K562 (cell line): ENCODE measurements around the gene SLC4A2. TPM values are rescaled to one million over a fixed set of nuclear protein-coding genes. Genes with fewer than 3 reads are reported as not detected.

Experiments
- ATAC-seq: fragments of 200-7000 bp; cut with Tn5 transposase; 3 replicates; pipeline ENCODE4 v1.9.1; 2020; ENCODE audit warnings: moderate library complexity
- BruUV-seq: library from RNA; stranded (reverse); fragments of 400-500 nt; replicated peaks from 2 replicates; lab custom pipeline; 2021; lab: Mats Ljungman, UMichigan
- CTCF ChIA-PET: fragments of 300-600 bp; formaldehyde crosslinking; extraction: SDS; loops from one replicate; lab custom pipeline; 2021; ENCODE audit warnings: low intra/inter-chr PET ratio; lab: Yijun Ruan, JAX
- POLR2A ChIA-PET: fragments of 300-600, 350-650 bp; sonication (Branson Sonifier 250); formaldehyde crosslinking; extraction: SDS; loops from one replicate; lab custom pipeline; 2021; ENCODE audit warnings: antibody characterized with exemption, inconsistent platforms; lab: Yijun Ruan, JAX
- DNase-seq, 4 experiments: peaks; one replicate each; pipeline versions ENCODE4 v3.0.0 to v3.0.0-alpha.2; 2011 to 2018; ENCODE audit warnings: low spot score in 3 of 4, mixed read lengths in 3 of 4; ENCODE audit errors: extremely low read depth in 1 of 4
- FAIRE-seq: peaks from 2 replicates; lab custom pipeline; 2011; peaks lifted over from hg19 to GRCh38; lab: Jason Lieb, UNC
- H2AFZ ChIP-seq: 2 replicates; pipeline ENCODE4 v1.6.0; 2011; ENCODE audit warnings: low read depth, low read length, control low read depth, inconsistent platforms
- H3K27ac ChIP-seq: fragments of 200-600 bp; 3 replicates; pipeline ENCODE4 v1.8.0; 2011; ENCODE audit warnings: low read depth, mild to moderate bottlenecking, control low read depth, inconsistent platforms, low read length, moderate library complexity, mixed read lengths; ENCODE audit errors: extremely low read depth
- H3K27me3 ChIP-seq, 2 experiments: fragments of 300-600 bp in 1 of 2; 2 replicates in 1 of 2; 3 replicates in 1 of 2; pipeline versions ENCODE4 v1.6.0 to v1.8.0; 2011; ENCODE audit warnings: inconsistent platforms in 2 of 2, low read length in 2 of 2, mild to moderate bottlenecking in 1 of 2, mixed read lengths in 1 of 2, moderate library complexity in 1 of 2; ENCODE audit not compliant: control insufficient read depth in 2 of 2, insufficient read depth in 2 of 2
- H3K36me3 ChIP-seq: fragments of 300-600 bp; 3 replicates; pipeline ENCODE4 v1.8.0; 2011; ENCODE audit warnings: mild to moderate bottlenecking, low read length, inconsistent platforms; ENCODE audit not compliant: control insufficient read depth, insufficient read depth
- H3K4me1 ChIP-seq, 2 experiments: fragments of 200-600 bp in 1 of 2; replicated peaks in 1 of 2; 2 replicates in 1 of 2; 3 replicates in 1 of 2; pipeline versions ENCODE4 v1.5.1 to v1.8.0; 2011; ENCODE audit warnings: inconsistent platforms in 2 of 2, low read length in 2 of 2, mild to moderate bottlenecking in 1 of 2, mixed read lengths in 1 of 2, moderate library complexity in 1 of 2; ENCODE audit not compliant: control insufficient read depth in 2 of 2, insufficient read depth in 2 of 2
- H3K4me2 ChIP-seq: 2 replicates; pipeline ENCODE4 v1.6.1; 2011; ENCODE audit warnings: low read length, control low read depth, inconsistent platforms, mixed read lengths; ENCODE audit not compliant: insufficient read depth
- H3K4me3 ChIP-seq: fragments of 200-600 bp; sonication (generic), shearing (Covaris generic); 2 replicates; pipeline ENCODE4 v1.5.1; 2016; ENCODE audit warnings: control low read depth, inconsistent platforms
- H3K79me2 ChIP-seq: fragments of 200-600 bp; 3 replicates; pipeline ENCODE4 v1.8.0; 2011; ENCODE audit warnings: low read length, inconsistent platforms; ENCODE audit not compliant: control insufficient read depth, insufficient read depth
- H3K9ac ChIP-seq, 2 experiments: 2 replicates each; pipeline versions ENCODE4 v1.6.0 to v1.6.1; 2011; ENCODE audit warnings: low read depth in 2 of 2, low read length in 2 of 2, control low read depth in 1 of 2, inconsistent platforms in 1 of 2, mild to moderate bottlenecking in 1 of 2, mixed read lengths in 1 of 2; ENCODE audit not compliant: insufficient read depth in 1 of 2
- H3K9me1 ChIP-seq: one replicate; pipeline ENCODE4 v1.6.0; 2011; ENCODE audit warnings: inconsistent platforms, mild to moderate bottlenecking, low read length, moderate library complexity; ENCODE audit not compliant: control insufficient read depth, insufficient read depth
- H3K9me3 ChIP-seq: replicated peaks from 2 replicates; pipeline ENCODE4 v1.5.1; 2011; ENCODE audit warnings: low read depth, low read length, inconsistent platforms; ENCODE audit not compliant: control insufficient read depth, insufficient read depth
- H4K20me1 ChIP-seq: replicated peaks from 2 replicates; pipeline ENCODE4 v1.6.1; 2011; ENCODE audit warnings: low read length, inconsistent platforms, mixed read lengths; ENCODE audit not compliant: control insufficient read depth, insufficient read depth
- C11orf30 ChIP-seq: fragments of 450-650 bp; IDR thresholded peaks from 2 replicates; pipeline ENCODE4 v1.6.1; 2016; ENCODE audit warnings: low read depth, mild to moderate bottlenecking
- EWSR1 ChIP-seq: fragments of 450-650 bp; IDR thresholded peaks from 2 replicates; pipeline ENCODE4 v1.6.1; 2018; ENCODE audit warnings: borderline replicate concordance, mild to moderate bottlenecking, low read depth, moderate library complexity; ENCODE audit not compliant: partially characterized antibody
- EZH2 ChIP-seq: IDR thresholded peaks from 2 replicates; pipeline ENCODE4 v1.6.1; 2012; ENCODE audit warnings: low read depth, mild to moderate bottlenecking, inconsistent platforms, low read length, borderline replicate concordance
- HMG20B ChIP-seq: fragments of 250-450 bp; sonication (Bioruptor Pico); IDR thresholded peaks from 2 replicates; pipeline ENCODE4 v1.5.0; 2021; ENCODE audit warnings: mild to moderate bottlenecking
- HOMEZ ChIP-seq: fragments of 250-450 bp; sonication (Bioruptor Pico); IDR thresholded peaks from 2 replicates; pipeline ENCODE4 v1.4.0; 2020; ENCODE audit warnings: mild to moderate bottlenecking, moderate library complexity
- KDM2B ChIP-seq: fragments of 250-450 bp; sonication (Bioruptor Pico); IDR thresholded peaks from 2 replicates; pipeline ENCODE4 v1.8.0; 2021; ENCODE audit warnings: mild to moderate bottlenecking, moderate library complexity
- LCOR ChIP-seq: sonication (generic); formaldehyde crosslinking; IDR thresholded peaks from 2 replicates; pipeline ENCODE4 v1.8.0; 2022; ENCODE audit warnings: mild to moderate bottlenecking, missing genetic modification reagents
- NR2F6 ChIP-seq: fragments of 450-650 bp; formaldehyde crosslinking; IDR thresholded peaks from 2 replicates; pipeline ENCODE4 v1.4.0; 2020; ENCODE audit warnings: mild to moderate bottlenecking
- RFX1 ChIP-seq: fragments of 450-650 bp; IDR thresholded peaks from 2 replicates; pipeline ENCODE4 v1.6.1; 2016; ENCODE audit warnings: mild to moderate bottlenecking, moderate library complexity
- SIRT6 ChIP-seq: IDR thresholded peaks from one replicate; pipeline ENCODE4 v1.6.1; 2012; ENCODE audit warnings: low read depth, mild to moderate bottlenecking, control low read depth, inconsistent platforms, low read length, moderate library complexity
- TCF7 ChIP-seq: sonication (generic); IDR thresholded peaks from 2 replicates; pipeline ENCODE4 v1.6.1; 2016; ENCODE audit warnings: antibody characterized with exemption, borderline replicate concordance
- ZC3H4 ChIP-seq: sonication (generic); formaldehyde crosslinking; IDR thresholded peaks from 2 replicates; pipeline ENCODE4 v1.9.0; 2021; ENCODE audit warnings: missing genetic modification reagents, borderline replicate concordance
- ZKSCAN1 ChIP-seq: fragments of 150-350 bp; IDR thresholded peaks from 2 replicates; pipeline ENCODE4 v1.6.1; 2016; ENCODE audit warnings: low read depth, low read length
- ZNF347 ChIP-seq: fragments of 450-650 bp; formaldehyde crosslinking; IDR thresholded peaks from 2 replicates; pipeline ENCODE4 v1.4.0; 2020; ENCODE audit warnings: low read depth, mild to moderate bottlenecking, moderate library complexity
- ZNF77 ChIP-seq: fragments of 250-450 bp; sonication (Bioruptor Pico); IDR thresholded peaks from 2 replicates; pipeline ENCODE4 v1.5.0; 2020
- WGBS: fragments of 100-300 bp; shearing (Covaris generic); methylation state at CpG from one replicate; pipeline ENCODE4 v1.1.6; 2016; ENCODE audit warnings: low coverage, mixed read lengths; ENCODE audit not compliant: insufficient coverage; ENCODE audit errors: missing lambda C conversion rate; 5-methylcytosine and 5-hydroxymethylcytosine counted together
- in situ Hi-C: fragments of 300-500 bp; cut with MboI; formaldehyde crosslinking; loops from 4 replicates; pipeline ENCODE4 v1.15.0; 2018; ENCODE audit warnings: inconsistent platforms, mixed read lengths
- intact Hi-C: fragments of 100-400 bp; cut with micrococcal nuclease; formaldehyde crosslinking; loops from 2 replicates; pipeline ENCODE4 v1.14.2; 2022
- polyA plus RNA-seq, 8 experiments: library from polyadenylated mRNA; depleted of rRNA in 4 of 8; stranded (reverse) in 5 of 8; unstranded in 3 of 8; fragments of >200 nt; fragmentation: Nextera tagmentation in 2 of 8; fragmentation: Illumina TruSeq in 1 of 8; extraction: Ambion mirVana in 2 of 8; extraction: Trizol in 1 of 8; gene quantifications; 2 replicates each; pipeline versions ENCODE4 v1.2.1 to v1.2.3, GENCODE V29; 2011 to 2014; ENCODE audit warnings: inconsistent platforms in 1 of 8, missing spikeins in 1 of 8
- total RNA-seq, 7 experiments: library from RNA; depleted of rRNA in 6 of 7; stranded (reverse); fragments of >200 nt in 6 of 7; fragmentation: Illumina TruSeq in 2 of 7; extraction: Trizol in 2 of 7; gene quantifications; 2 replicates each; pipeline versions ENCODE4 v1.2.1 to v1.2.3, GENCODE V29; 2011 to 2021; ENCODE audit warnings: low replicate concordance in 1 of 7

Gene SLC4A2
- total and polyA plus RNA-seq, 9 of the 15 experiments (the other 6 are each of a cell fraction or from before 2014, with no cell fraction given), result 11.4 to 375 (median 130) TPM

- Histone ChIP-seq H3K9me3 (no peaks in the 10 kb centered on the region), H3K4me1 (peaks cover 42 to 78% of the 10 kb centered on the region in 2 experiments), H3K4me3 (peak overlapping the region; percentile 57), H3K9me1 (no peaks in the 10 kb centered on the region), H2AFZ (peak overlapping the region; percentile 92), H4K20me1 (no peaks in the 10 kb centered on the region), H3K79me2 (peaks cover 45% of the 10 kb centered on the region), H3K36me3 (peaks cover 36% of the 10 kb centered on the region; the same call in 2 of the 3 replicates), H3K4me2 (peak overlapping the region; percentile 100), H3K27me3 (no peaks in the 10 kb centered on the region; a peak in 1 of 5 replicates), H3K27ac (peak overlapping the region; percentile 85), H3K9ac (peak overlapping the region; percentile 77 to 94)
- ATAC-seq (peak; percentile 59), FAIRE-seq (peak; percentile 69), DNase-seq (peak; percentile 69 to 93 (median 74))
- TSS peak; percentile 50 for BruUV-seq
- CTCF ChIA-PET, result interaction anchor here (1.0 to 3.5 kb wide), 2 partner anchors 48 to 100 kb away, joined by 3 to 15 read pairs; no protein-coding TSS in a partner anchor
- POLR2A ChIA-PET, result interaction anchor here (0.6 to 8.4 kb wide), 15 partner anchors 12 to 690 kb away, joined by 3 to 146 read pairs (median 3); partner anchors contain the start of genes ABCB8, ATG9B and FASTK
- intact Hi-C loops (loop anchor here (10.0 kb wide), 1 partner anchor 164 kb away; no protein-coding TSS in a partner anchor), in situ Hi-C loops (no loop called here)
- 1% methylated on average over 18 of the region's 18 CpGs for WGBS
- 0 out of 2 replicates have a peak, but pooled peaks have one; percentile 60 for TF ChIP-seq HMG20B (CRISPR knock-in tag)
- no peak for TF ChIP-seq KDM2B (CRISPR knock-in tag)
- TF ChIP-seq ZKSCAN1, result no peak
- no peak for TF ChIP-seq NR2F6 (CRISPR knock-in tag)
- no peak for TF ChIP-seq ZNF347 (CRISPR knock-in tag)
- TF ChIP-seq ZC3H4 (CRISPR knock-in tag), result no peak
- no peak for TF ChIP-seq RFX1
- no peak for TF ChIP-seq ZNF77 (CRISPR knock-in tag)
- no peak for TF ChIP-seq HOMEZ
- TF ChIP-seq EWSR1, result no peak
- TF ChIP-seq TCF7, result peak; percentile 71; the same call in 1 of the 2 replicates
- no peak for TF ChIP-seq C11orf30
- TF ChIP-seq EZH2, result no peak
- no peak for TF ChIP-seq SIRT6
- peak; percentile 62 for TF ChIP-seq LCOR (CRISPR knock-in tag)
Observed at GRCh38 chr7:151010307-151011096, 48.9 kb upstream of the SLC4A2 start.
